Adipocyte (in vitro differentiated cells): ENCODE results near the gene TRIM44.
A peak's percentile ranks its signal among the peaks of the same experiment; 100 is the strongest.
"Not testable (repeated sequence)": the region's sequence is repeated elsewhere in the genome, so short reads cannot be mapped to it uniquely, and the experiment has no call there.

ENCODE experiments used
- DNase-seq: peaks from one replicate; pipeline ENCODE4 v3.0.0-alpha.2; 2015; ENCODE audit warnings: low read depth
- H3K27me3 ChIP-seq: replicated peaks from 2 replicates; pipeline ENCODE4 v1.7.0; 2013; ENCODE audit warnings: mild to moderate bottlenecking, low read length, moderate library complexity; ENCODE audit not compliant: control insufficient read depth, insufficient read depth
- H3K36me3 ChIP-seq: 2 replicates; pipeline ENCODE4 v1.7.0; 2013; ENCODE audit warnings: low read length, mild to moderate bottlenecking, moderate library complexity; ENCODE audit not compliant: control insufficient read depth, insufficient read depth, severe bottlenecking
- H3K4me1 ChIP-seq: 2 replicates; pipeline ENCODE4 v1.7.0; 2013; ENCODE audit warnings: mild to moderate bottlenecking, low read length, moderate library complexity; ENCODE audit not compliant: control insufficient read depth, insufficient read depth
- H3K4me3 ChIP-seq: 2 replicates; pipeline ENCODE4 v1.7.0; 2013; ENCODE audit warnings: mild to moderate bottlenecking, low read length, moderate library complexity
- H3K9ac ChIP-seq: 2 replicates; pipeline ENCODE4 v1.7.0; 2013; ENCODE audit warnings: mild to moderate bottlenecking, low read length, moderate library complexity
- H3K9me3 ChIP-seq: 2 replicates; pipeline ENCODE4 v1.7.0; 2013; ENCODE audit warnings: mild to moderate bottlenecking, low read length, moderate library complexity; ENCODE audit not compliant: control insufficient read depth

TRIM44 gene

GRCh38 chr11:35639591-35640179 is 22.9 kb upstream of the TRIM44 start:
- DNase-seq = no peak

GRCh38 chr11:35641171-35641897 is 21.2 kb upstream of the TRIM44 start:
- peaks cover 12% of the 10 kb centered on the region for H3K9me3 ChIP-seq
- no peak overlapping the region for H3K9ac ChIP-seq
- peak; percentile 31 for DNase-seq

More at GRCh38 chr11:35639591-35640179, 22.9 kb upstream of the TRIM44 start:
- Histone ChIP-seq H3K9me3 (no peaks in the 10 kb centered on the region), H3K4me1 (peaks cover 9% of the 10 kb centered on the region), H3K36me3 (no peaks in the 10 kb centered on the region), H3K27me3 (peaks cover 7% of the 10 kb centered on the region), H3K4me3 (no peak overlapping the region), H3K9ac (no peak overlapping the region)

GRCh38 chr11:35641964-35642363 is 20.6 kb upstream of the TRIM44 start:
- no peaks in the 10 kb centered on the region for H3K36me3 ChIP-seq
- H3K9me3 ChIP-seq = peaks cover 12% of the 10 kb centered on the region
- H3K9ac ChIP-seq = no peak overlapping the region
- H3K4me3 ChIP-seq = no peak overlapping the region
- H3K27me3 ChIP-seq = no peaks in the 10 kb centered on the region
- H3K4me1 ChIP-seq = peaks cover 9% of the 10 kb centered on the region
- DNase-seq = no peak

More at GRCh38 chr11:35641171-35641897, 21.2 kb upstream of the TRIM44 start:
- H3K36me3 ChIP-seq = no peaks in the 10 kb centered on the region
- H3K27me3 ChIP-seq = peaks cover 4% of the 10 kb centered on the region
- H3K4me3 ChIP-seq = no peak overlapping the region
- H3K4me1 ChIP-seq = peaks cover 9% of the 10 kb centered on the region

- no peak for DNase-seq
- no peaks in the 10 kb centered on the region for H3K27me3 ChIP-seq
- no peaks in the 10 kb centered on the region for H3K4me1 ChIP-seq
- peaks cover 12% of the 10 kb centered on the region for H3K9me3 ChIP-seq
- H3K9ac ChIP-seq = no peak overlapping the region
- H3K36me3 ChIP-seq = no peaks in the 10 kb centered on the region
- H3K4me3 ChIP-seq = no peak overlapping the region
Observed at GRCh38 chr11:35647421-35648093, 15.0 kb upstream of the TRIM44 start.

GRCh38 chr11:35650006-35650405 is 12.6 kb upstream of the TRIM44 start:
- Histone ChIP-seq H3K9ac (no peak overlapping the region), H3K36me3 (no peaks in the 10 kb centered on the region), H3K9me3 (peaks cover 11% of the 10 kb centered on the region), H3K4me1 (no peaks in the 10 kb centered on the region), H3K4me3 (no peak overlapping the region), H3K27me3 (no peaks in the 10 kb centered on the region)
- DNase-seq = peak; percentile 53

GRCh38 chr11:35650467-35650866 is 12.1 kb upstream of the TRIM44 start:
- H3K9ac ChIP-seq = no peak overlapping the region
- H3K9me3 ChIP-seq = peaks cover 6% of the 10 kb centered on the region
- H3K4me3 ChIP-seq = no peak overlapping the region
- H3K4me1 ChIP-seq = no peaks in the 10 kb centered on the region
- no peak for DNase-seq
- no peaks in the 10 kb centered on the region for H3K27me3 ChIP-seq
- H3K36me3 ChIP-seq = no peaks in the 10 kb centered on the region

GRCh38 chr11:35651263-35651662 is 11.3 kb upstream of the TRIM44 start:
- no peaks in the 10 kb centered on the region for H3K36me3 ChIP-seq
- H3K4me3 ChIP-seq = no peak overlapping the region
- no peak for DNase-seq

GRCh38 chr11:35652786-35653185 is 9.8 kb upstream of the TRIM44 start:
- not testable (repeated sequence) for H3K4me1 ChIP-seq, H3K4me3 ChIP-seq, H3K9me3 ChIP-seq, H3K36me3 ChIP-seq, H3K27me3 ChIP-seq, DNase-seq, H3K9ac ChIP-seq

More at GRCh38 chr11:35651263-35651662, 11.3 kb upstream of the TRIM44 start:
- H3K4me1 ChIP-seq = no peaks in the 10 kb centered on the region
- H3K27me3 ChIP-seq = no peaks in the 10 kb centered on the region
- H3K9me3 ChIP-seq = no peaks in the 10 kb centered on the region
- H3K9ac ChIP-seq = no peak overlapping the region

GRCh38 chr11:35654711-35655110 is 7.9 kb upstream of the TRIM44 start:
- Histone ChIP-seq H3K36me3 (no peaks in the 10 kb centered on the region), H3K9ac (no peak overlapping the region), H3K27me3 (no peaks in the 10 kb centered on the region), H3K4me1 (no peaks in the 10 kb centered on the region), H3K4me3 (no peak overlapping the region), H3K9me3 (no peaks in the 10 kb centered on the region)
- DNase-seq = no peak

- Histone ChIP-seq H3K36me3 (no peaks in the 10 kb centered on the region), H3K9ac (no peak overlapping the region), H3K4me1 (no peaks in the 10 kb centered on the region), H3K4me3 (no peak overlapping the region), H3K27me3 (no peaks in the 10 kb centered on the region), H3K9me3 (no peaks in the 10 kb centered on the region)
- DNase-seq = no peak
Observed at GRCh38 chr11:35655254-35655653, 7.3 kb upstream of the TRIM44 start.

- no peaks in the 10 kb centered on the region for H3K4me1 ChIP-seq
- no peak overlapping the region for H3K9ac ChIP-seq
- H3K9me3 ChIP-seq = no peaks in the 10 kb centered on the region
- H3K36me3 ChIP-seq = no peaks in the 10 kb centered on the region
- no peak for DNase-seq
- no peak overlapping the region for H3K4me3 ChIP-seq
- H3K27me3 ChIP-seq = no peaks in the 10 kb centered on the region
Observed at GRCh38 chr11:35655856-35656255, 6.7 kb upstream of the TRIM44 start.
